Measurements from ENCODE around the gene ELL2.
"Not testable (repeated sequence)": the region's sequence is repeated elsewhere in the genome, so short reads cannot be mapped to it uniquely, and the experiment has no call there.

ELL2 gene

GRCh38 chr5:95837492-95837891 is 124.2 kb downstream of the ELL2 start:
- Histone ChIP-seq H3K9me2 (replicated peaks; ENCODE audit: insufficient read depth, low read length) (no peaks in the 10 kb centered on the region), H3K36me3 (replicated peaks; ENCODE audit: insufficient read depth, low read length) (no peaks in the 10 kb centered on the region), H4K20me1 (ENCODE audit: insufficient read depth, low read length) (no peaks in the 10 kb centered on the region), H3K9ac (ENCODE audit: low read length) (no peak overlapping the region), H3K4me2 (ENCODE audit: low read depth, low read length) (no peak overlapping the region), H3F3A (ENCODE audit: insufficient read depth, low read length) (peaks cover 30% of the 10 kb centered on the region), H3K27ac (ENCODE audit: low read length) (no peak overlapping the region), H3K9me3 (replicated peaks; ENCODE audit: insufficient read depth, low read length) (no peaks in the 10 kb centered on the region), H3K27me3 (replicated peaks; ENCODE audit: insufficient read depth, low read length) (no peaks in the 10 kb centered on the region), H2AFZ (ENCODE audit: low read length) (no peak overlapping the region), H3K79me2 (ENCODE audit: low read length) (no peaks in the 10 kb centered on the region), H3K4me1 (ENCODE audit: low read length) (peaks cover 30% of the 10 kb centered on the region), H3K4me3 (ENCODE audit: low read length) (no peak overlapping the region)
- TF ChIP-seq EZH2 (optimal IDR thresholded peaks at IDR 0.05; ENCODE audit: low read depth, low read length) (no peak), CTCF (IDR thresholded peaks at IDR 0.05; ENCODE audit: low read length) (no peak), EZH2phosphoT487 (IDR thresholded peaks at IDR 0.05; ENCODE audit: low read length) (no peak)
- no peak for DNase-seq

GRCh38 chr5:95836971-95837370 is 124.7 kb downstream of the ELL2 start:
- Histone ChIP-seq H3F3A (ENCODE audit: insufficient read depth, low read length) (peaks cover 30% of the 10 kb centered on the region), H3K27ac (ENCODE audit: low read length) (peak overlapping the region; percentile 95; the same call in 1 of the 2 replicates), H3K4me2 (ENCODE audit: low read depth, low read length) (peak overlapping the region; percentile 95), H3K9ac (ENCODE audit: low read length) (peak overlapping the region; percentile 74; the same call in 1 of the 2 replicates), H3K4me1 (ENCODE audit: low read length) (peaks cover 26% of the 10 kb centered on the region)
- H4K20me1 ChIP-seq (ENCODE audit: insufficient read depth, low read length); H2AFZ ChIP-seq (ENCODE audit: low read length); H3K36me3 ChIP-seq (replicated peaks; ENCODE audit: insufficient read depth, low read length); DNase-seq; H3K9me2 ChIP-seq (replicated peaks; ENCODE audit: insufficient read depth, low read length); H3K9me3 ChIP-seq (replicated peaks; ENCODE audit: insufficient read depth, low read length); H3K27me3 ChIP-seq (replicated peaks; ENCODE audit: insufficient read depth, low read length); H3K79me2 ChIP-seq (ENCODE audit: low read length); H3K4me3 ChIP-seq (ENCODE audit: low read length): not testable (repeated sequence)

DNA sequence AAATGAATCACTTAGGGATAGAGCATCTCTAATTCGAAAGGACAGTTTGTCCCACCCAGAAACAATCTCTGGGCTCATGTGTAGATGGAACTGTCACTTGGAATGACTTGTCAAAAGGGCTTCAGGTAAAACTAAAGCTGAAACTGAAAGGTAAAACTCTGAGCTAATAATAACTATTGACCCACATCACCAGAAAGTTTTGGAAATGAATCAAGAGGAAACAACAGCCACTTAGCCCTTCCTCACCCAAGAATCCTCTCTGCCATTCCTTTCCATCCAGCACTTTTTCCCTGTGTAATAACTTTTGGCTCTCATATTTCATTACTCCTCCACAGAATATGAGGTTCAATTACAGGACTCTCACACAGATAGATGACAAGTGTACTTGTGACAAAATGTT is 125.1 kb downstream of the ELL2 start:
- Histone ChIP-seq H4K20me1 (ENCODE audit: insufficient read depth, low read length) (no peaks in the 10 kb centered on the region), H3K27ac (ENCODE audit: low read length) (peak overlapping the region; percentile 95; the same call in 1 of the 2 replicates), H3K36me3 (replicated peaks; ENCODE audit: insufficient read depth, low read length) (no peaks in the 10 kb centered on the region), H3K9me2 (replicated peaks; ENCODE audit: insufficient read depth, low read length) (no peaks in the 10 kb centered on the region), H3K4me3 (ENCODE audit: low read length) (peak overlapping the region; percentile 71), H3K4me2 (ENCODE audit: low read depth, low read length) (peak overlapping the region; percentile 95), H3K79me2 (ENCODE audit: low read length) (no peaks in the 10 kb centered on the region), H3F3A (ENCODE audit: insufficient read depth, low read length) (peaks cover 30% of the 10 kb centered on the region), H3K27me3 (replicated peaks; ENCODE audit: insufficient read depth, low read length) (no peaks in the 10 kb centered on the region), H2AFZ (ENCODE audit: low read length) (peak overlapping the region; percentile 36), H3K9me3 (replicated peaks; ENCODE audit: insufficient read depth, low read length) (no peaks in the 10 kb centered on the region), H3K9ac (ENCODE audit: low read length) (peak overlapping the region; percentile 74; the same call in 1 of the 2 replicates), H3K4me1 (ENCODE audit: low read length) (peaks cover 26% of the 10 kb centered on the region)
- TF ChIP-seq CTCF (IDR thresholded peaks at IDR 0.05; ENCODE audit: low read length) (no peak), EZH2 (optimal IDR thresholded peaks at IDR 0.05; ENCODE audit: low read depth, low read length) (no peak), EZH2phosphoT487 (IDR thresholded peaks at IDR 0.05; ENCODE audit: low read length) (no peak)
- peak; percentile 48 for DNase-seq

DNA sequence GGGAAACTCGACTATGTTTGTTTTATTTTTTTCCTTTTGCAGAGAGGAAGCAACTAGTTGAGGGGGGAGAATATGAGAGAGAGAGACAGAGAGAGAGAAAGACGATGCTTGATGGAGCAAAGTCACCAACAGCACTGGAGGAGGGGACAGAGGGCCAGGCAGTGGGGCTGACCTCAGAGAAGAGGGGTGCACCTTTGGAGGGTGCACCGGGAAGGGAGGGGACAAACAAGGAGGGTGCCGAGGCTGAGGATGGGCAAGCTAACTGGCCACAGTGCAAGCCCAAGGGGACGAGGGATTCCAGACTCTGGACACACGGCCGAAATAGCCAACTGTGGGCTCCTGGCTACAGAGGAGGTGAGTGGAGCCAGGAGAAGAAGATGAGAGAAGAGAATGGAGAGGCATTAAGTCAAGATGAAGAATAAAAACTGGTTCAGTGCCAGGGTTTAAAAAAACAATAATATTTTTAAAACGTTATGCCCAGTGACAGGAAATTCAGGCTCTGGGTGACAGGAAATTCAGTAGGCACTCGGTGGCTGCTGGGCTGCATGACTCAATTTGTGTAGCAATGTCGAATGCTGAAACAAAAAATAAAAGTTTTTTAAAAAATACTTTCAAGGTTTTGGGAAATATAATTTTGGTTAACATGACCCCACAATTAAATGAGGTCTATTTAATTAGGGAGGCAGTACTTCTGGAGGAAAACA is 125.8 kb downstream of the ELL2 start:
- Histone ChIP-seq H4K20me1 (ENCODE audit: insufficient read depth, low read length) (no peaks in the 10 kb centered on the region), H3K4me2 (ENCODE audit: low read depth, low read length) (peak overlapping the region; percentile 95), H3K27me3 (replicated peaks; ENCODE audit: insufficient read depth, low read length) (no peaks in the 10 kb centered on the region), H3K9ac (ENCODE audit: low read length) (peak overlapping the region; percentile 74), H3K79me2 (ENCODE audit: low read length) (no peaks in the 10 kb centered on the region), H3K36me3 (replicated peaks; ENCODE audit: insufficient read depth, low read length) (no peaks in the 10 kb centered on the region), H3K9me2 (replicated peaks; ENCODE audit: insufficient read depth, low read length) (no peaks in the 10 kb centered on the region), H3K27ac (ENCODE audit: low read length) (peak overlapping the region; percentile 95), H2AFZ (ENCODE audit: low read length) (peak overlapping the region; percentile 36), H3K9me3 (replicated peaks; ENCODE audit: insufficient read depth, low read length) (no peaks in the 10 kb centered on the region), H3K4me3 (ENCODE audit: low read length) (peak overlapping the region; percentile 71), H3F3A (ENCODE audit: insufficient read depth, low read length) (peaks cover 30% of the 10 kb centered on the region), H3K4me1 (ENCODE audit: low read length) (peaks cover 26% of the 10 kb centered on the region)
- TF ChIP-seq EZH2 (optimal IDR thresholded peaks at IDR 0.05; ENCODE audit: low read depth, low read length): no peak
- TF ChIP-seq EZH2phosphoT487 (IDR thresholded peaks at IDR 0.05; ENCODE audit: low read length): no peak
- TF ChIP-seq CTCF (IDR thresholded peaks at IDR 0.05; ENCODE audit: low read length): no peak
- DNase-seq: no peak
